Measurements from ENCODE around the gene NUP37. TPM values are rescaled to one million over a fixed set of nuclear protein-coding genes. Genes with fewer than 3 reads are reported as not detected.

The NUP37 gene
- total RNA-seq, 2 donors from 2014 or later: 59.4 to 74.7 TPM

- Mint-ChIP-seq H3K4me3 (no peak overlapping the region), H3K36me3 (ENCODE audit: low read depth) (no peaks in the 10 kb centered on the region), H3K27me3 (ENCODE audit: insufficient read depth) (no peaks in the 10 kb centered on the region), H3K4me1 (no peaks in the 10 kb centered on the region), H3K9me3 (no peaks in the 10 kb centered on the region), H3K27ac (no peak overlapping the region)
- H3K36me3 ChIP-seq (ENCODE audit: control insufficient read depth, insufficient read depth, low read length): peaks cover 5% of the 10 kb centered on the region
- H3K4me3 ChIP-seq (ENCODE audit: low read length): no peak overlapping the region
- H3K27ac ChIP-seq (ENCODE audit: low read depth, low read length): no peak overlapping the region
- TF ChIP-seq CTCF (conservative IDR thresholded peaks at IDR 0.05): no peak
- H3K9me3 ChIP-seq (ENCODE audit: control insufficient read depth, low read length): no peaks in the 10 kb centered on the region
- H3K4me1 ChIP-seq (ENCODE audit: control insufficient read depth, insufficient read depth, low read length): no peaks in the 10 kb centered on the region
- 96% methylated on average over 2 of the region's 2 CpGs; no CpG with 5 or more reads in 1 of the 2 experiments for WGBS, 2 experiments (ENCODE audit: insufficient coverage in 1 of 2, insufficient read length in 1 of 2)
- H3K9ac ChIP-seq (ENCODE audit: extremely low read depth, low read length, poor library complexity, severe bottlenecking): no peak overlapping the region
- no peak for DNase-seq
- H3K27me3 ChIP-seq (ENCODE audit: control insufficient read depth, insufficient read depth, low read length, poor library complexity, severe bottlenecking): no peaks in the 10 kb centered on the region
Measured at GRCh38 chr12:102024765-102025164, 95.1 kb downstream of the NUP37 start.

GRCh38 chr12:102023343-102023930 lies 96.5 kb downstream of the NUP37 start:
- no peak for DNase-seq
- H3K36me3 ChIP-seq (ENCODE audit: control insufficient read depth, insufficient read depth, low read length): peaks cover 5% of the 10 kb centered on the region
- Mint-ChIP-seq H3K9me3 (no peaks in the 10 kb centered on the region), H3K27me3 (ENCODE audit: insufficient read depth) (no peaks in the 10 kb centered on the region), H3K4me3 (no peak overlapping the region), H3K27ac (no peak overlapping the region), H3K4me1 (no peaks in the 10 kb centered on the region), H3K36me3 (ENCODE audit: low read depth) (no peaks in the 10 kb centered on the region)
- no peaks in the 10 kb centered on the region for H3K4me1 ChIP-seq (ENCODE audit: control insufficient read depth, insufficient read depth, low read length)
- WGBS, 2 experiments (ENCODE audit: insufficient coverage in 1 of 2, insufficient read length in 1 of 2): 97% methylated on average over 3 of the region's 3 CpGs; no CpG with 5 or more reads in 1 of the 2 experiments
- TF ChIP-seq CTCF (conservative IDR thresholded peaks at IDR 0.05): no peak
- H3K27me3 ChIP-seq (ENCODE audit: control insufficient read depth, insufficient read depth, low read length, poor library complexity, severe bottlenecking): no peaks in the 10 kb centered on the region
- no peak overlapping the region for H3K9ac ChIP-seq (ENCODE audit: extremely low read depth, low read length, poor library complexity, severe bottlenecking)
- H3K9me3 ChIP-seq (ENCODE audit: control insufficient read depth, low read length): no peaks in the 10 kb centered on the region
- H3K4me3 ChIP-seq (ENCODE audit: low read length): no peak overlapping the region
- H3K27ac ChIP-seq (ENCODE audit: low read depth, low read length): no peak overlapping the region

Other genes starting within 250 kb of the NUP37 start
- 1 to 10 TPM in 1 of 2 donors, under 1 TPM in 1; 0.91 to 1.3 TPM for gene DRAM1, start 242.5 kb downstream of the NUP37 start, total RNA-seq
- 10 to 100 TPM; 18.4 to 18.8 TPM for gene WASHC3, start 58.1 kb downstream of the NUP37 start, total RNA-seq
- gene PARPBP, start 69 bp upstream of the NUP37 start, total RNA-seq: 10 to 100 TPM; 28.3 to 30.0 TPM
- gene PMCH, start 77.7 kb upstream of the NUP37 start, total RNA-seq: not detected

Measured in endodermal cell (in vitro differentiated cells).